Neutrophil (primary cell): ENCODE results near the gene EDEM2.

Experiments
- H3K27ac ChIP-seq: fragments of 200-600 bp; sonication (generic); 2 replicates; pipeline ENCODE4 v1.5.1; 2016; ENCODE audit warnings: mild to moderate bottlenecking, moderate library complexity
- H3K27me3 ChIP-seq: fragments of 200-600 bp; sonication (generic); 2 replicates; pipeline ENCODE4 v1.6.0; 2016; ENCODE audit warnings: mild to moderate bottlenecking
- H3K36me3 ChIP-seq: fragments of 200-600 bp; sonication (generic); 2 replicates; pipeline ENCODE4 v1.5.1; 2017
- H3K4me1 ChIP-seq, 2 experiments: fragments of 200-600 bp in 1 of 2; sonication (generic) in 1 of 2; 1 replicate in 1 of 2; 2 replicates in 1 of 2; pipeline versions ENCODE4 v1.5.1 to v1.6.1; 2013 to 2016; ENCODE audit warnings: low read depth in 1 of 2, low read length in 1 of 2, mild to moderate bottlenecking in 1 of 2, moderate library complexity in 1 of 2; ENCODE audit not compliant: control insufficient read depth in 1 of 2, insufficient read depth in 1 of 2
- H3K4me3 ChIP-seq, 2 experiments: fragments of 200-600 bp in 1 of 2; sonication (generic) in 1 of 2; 1 replicate in 1 of 2; 2 replicates in 1 of 2; pipeline ENCODE4 v1.5.1; 2013 to 2016; ENCODE audit warnings: low read depth in 1 of 2, low read length in 1 of 2, mild to moderate bottlenecking in 1 of 2, moderate library complexity in 1 of 2
- H3K9me3 ChIP-seq: fragments of 200-600 bp; sonication (generic); 2 replicates; pipeline ENCODE4 v1.5.1; 2016
- CTCF ChIP-seq: fragments of 200-600 bp; sonication (generic); IDR thresholded peaks from 2 replicates; pipeline ENCODE4 v1.5.1; 2016; ENCODE audit warnings: antibody characterized with exemption

EDEM2 gene

GRCh38 chr20:35179292-35180212, 32.4 kb upstream of the EDEM2 start:
- no peak overlapping the region for H3K27ac ChIP-seq
- no peaks in the 10 kb centered on the region for H3K36me3 ChIP-seq
- H3K27me3 ChIP-seq: no peaks in the 10 kb centered on the region
- H3K4me1 ChIP-seq: no peaks in the 10 kb centered on the region
- no peaks in the 10 kb centered on the region for H3K9me3 ChIP-seq
- no peak overlapping the region for H3K4me3 ChIP-seq
- no peak for TF ChIP-seq CTCF

- H3K4me3 ChIP-seq: no peak overlapping the region
- TF ChIP-seq CTCF: no peak
- no peaks in the 10 kb centered on the region for H3K9me3 ChIP-seq
- H3K27ac ChIP-seq: no peak overlapping the region
- peaks cover 6% of the 10 kb centered on the region for H3K27me3 ChIP-seq
- H3K4me1 ChIP-seq: peaks cover 10 to 11% of the 10 kb centered on the region in 2 experiments
- no peaks in the 10 kb centered on the region for H3K36me3 ChIP-seq
Measured at GRCh38 chr20:35176132-35176531, 29.0 kb upstream of the EDEM2 start.

GRCh38 chr20:35174458-35175216, 27.5 kb upstream of the EDEM2 start:
- H3K27me3 ChIP-seq: peaks cover 6% of the 10 kb centered on the region
- TF ChIP-seq CTCF: no peak
- no peak overlapping the region for H3K4me3 ChIP-seq

GRCh38 chr20:35173576-35174192, 26.5 kb upstream of the EDEM2 start:
- TF ChIP-seq CTCF: no peak
- no peak overlapping the region for H3K27ac ChIP-seq
- no peak overlapping the region for H3K4me3 ChIP-seq
- H3K27me3 ChIP-seq: peaks cover 6% of the 10 kb centered on the region
- H3K9me3 ChIP-seq: no peaks in the 10 kb centered on the region
- H3K36me3 ChIP-seq: no peaks in the 10 kb centered on the region
- peaks cover 10 to 11% of the 10 kb centered on the region in 2 experiments for H3K4me1 ChIP-seq

More at GRCh38 chr20:35174458-35175216, 27.5 kb upstream of the EDEM2 start:
- Histone ChIP-seq H3K36me3 (no peaks in the 10 kb centered on the region), H3K4me1 (peaks cover 10 to 11% of the 10 kb centered on the region in 2 experiments), H3K9me3 (no peaks in the 10 kb centered on the region), H3K27ac (no peak overlapping the region)

- H3K36me3 ChIP-seq: no peaks in the 10 kb centered on the region
- peaks cover 10 to 11% of the 10 kb centered on the region in 2 experiments for H3K4me1 ChIP-seq
- peak overlapping the region; percentile 52 for H3K27ac ChIP-seq
- no peaks in the 10 kb centered on the region for H3K9me3 ChIP-seq
- peak overlapping the region in 1 of 2 experiments; percentile 32 for H3K4me3 ChIP-seq
- H3K27me3 ChIP-seq: peaks cover 6% of the 10 kb centered on the region
- no peak for TF ChIP-seq CTCF
Measured at GRCh38 chr20:35172434-35172806, 25.3 kb upstream of the EDEM2 start.
